B cell (primary cell): ENCODE data around the gene AMER3.

Experiments
- EZH2 ChIP-seq: IDR thresholded peaks from 2 replicates; pipeline ENCODE4 v1.6.1; 2012; ENCODE audit warnings: borderline replicate concordance, low read depth, mild to moderate bottlenecking, moderate library complexity, low read length; ENCODE audit not compliant: insufficient read depth, poor library complexity, severe bottlenecking
- TF ChIP-seq, protein P1 (sequence below): fragments of 200-600 bp; IDR thresholded peaks from one replicate; pipeline ENCODE4 v1.8.0; 2022; ENCODE audit warnings: antibody characterized with exemption, mild to moderate bottlenecking

DNA sequence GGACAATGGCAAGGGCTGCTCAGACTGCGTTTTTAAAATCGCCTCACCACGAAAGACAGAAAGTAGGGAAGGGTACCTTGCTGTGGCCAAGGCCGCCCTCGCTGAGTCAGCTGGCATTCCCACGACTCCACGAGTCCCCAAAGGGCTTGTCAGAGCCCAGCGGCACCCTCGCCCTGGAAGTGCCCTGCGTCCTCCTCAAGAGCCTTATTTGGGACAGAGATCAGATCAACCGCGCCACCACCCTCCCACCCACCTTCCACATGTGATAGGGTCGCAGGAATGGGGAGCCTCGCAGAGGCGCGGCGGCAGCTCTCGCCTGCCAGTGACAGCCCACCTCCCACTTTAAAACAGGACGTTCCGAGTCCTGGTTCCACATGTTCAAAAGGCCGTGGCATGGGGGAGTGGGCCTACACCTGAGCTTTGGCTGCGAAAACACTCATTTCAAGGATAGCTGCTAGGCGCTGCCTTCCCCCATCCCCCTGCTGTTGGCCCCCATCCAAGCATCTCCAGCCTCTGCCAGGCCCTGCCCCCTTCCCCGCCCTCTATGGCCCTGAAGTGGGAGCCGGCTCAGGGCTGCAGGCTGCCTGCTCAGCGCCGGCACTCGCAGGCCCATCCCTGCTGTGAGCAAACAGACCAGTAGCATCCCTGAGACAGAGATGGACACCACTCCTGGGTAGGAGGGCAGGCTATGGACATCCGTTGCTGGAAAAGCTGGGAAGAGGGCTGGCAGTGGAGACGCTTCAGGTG is 43.3 kb downstream of the AMER3 start:
- TF ChIP-seq, protein P1, sequence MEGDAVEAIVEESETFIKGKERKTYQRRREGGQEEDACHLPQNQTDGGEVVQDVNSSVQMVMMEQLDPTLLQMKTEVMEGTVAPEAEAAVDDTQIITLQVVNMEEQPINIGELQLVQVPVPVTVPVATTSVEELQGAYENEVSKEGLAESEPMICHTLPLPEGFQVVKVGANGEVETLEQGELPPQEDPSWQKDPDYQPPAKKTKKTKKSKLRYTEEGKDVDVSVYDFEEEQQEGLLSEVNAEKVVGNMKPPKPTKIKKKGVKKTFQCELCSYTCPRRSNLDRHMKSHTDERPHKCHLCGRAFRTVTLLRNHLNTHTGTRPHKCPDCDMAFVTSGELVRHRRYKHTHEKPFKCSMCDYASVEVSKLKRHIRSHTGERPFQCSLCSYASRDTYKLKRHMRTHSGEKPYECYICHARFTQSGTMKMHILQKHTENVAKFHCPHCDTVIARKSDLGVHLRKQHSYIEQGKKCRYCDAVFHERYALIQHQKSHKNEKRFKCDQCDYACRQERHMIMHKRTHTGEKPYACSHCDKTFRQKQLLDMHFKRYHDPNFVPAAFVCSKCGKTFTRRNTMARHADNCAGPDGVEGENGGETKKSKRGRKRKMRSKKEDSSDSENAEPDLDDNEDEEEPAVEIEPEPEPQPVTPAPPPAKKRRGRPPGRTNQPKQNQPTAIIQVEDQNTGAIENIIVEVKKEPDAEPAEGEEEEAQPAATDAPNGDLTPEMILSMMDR, result no peak
- no peak for TF ChIP-seq EZH2
